Glutamatergic neuron (in vitro differentiated cells): Measurements from ENCODE around the gene FMO4. TPM values are rescaled to one million over a fixed set of nuclear protein-coding genes. Genes with fewer than 3 reads are reported as not detected.
"Not testable (repeated sequence)": the region's sequence is repeated elsewhere in the genome, so short reads cannot be mapped to it uniquely, and the experiment has no call there.

ENCODE experiments used
- DNase-seq: peaks from one replicate; pipeline ENCODE4 v3.0.0; 2022
- H3K27ac Mint-ChIP-seq: one replicate; pipeline ENCODE4 v1.8.0; 2020; ENCODE audit warnings: mild to moderate bottlenecking, mixed read lengths, inconsistent platforms; ENCODE audit not compliant: unreplicated experiment
- H3K27me3 Mint-ChIP-seq: one replicate; pipeline ENCODE4 v1.8.0; 2020; ENCODE audit warnings: mild to moderate bottlenecking, moderate library complexity, mixed read lengths, inconsistent platforms; ENCODE audit not compliant: unreplicated experiment
- H3K36me3 Mint-ChIP-seq: one replicate; pipeline ENCODE4 v1.8.0; 2020; ENCODE audit warnings: mild to moderate bottlenecking, mixed read lengths, inconsistent platforms; ENCODE audit not compliant: unreplicated experiment
- H3K4me1 Mint-ChIP-seq: one replicate; pipeline ENCODE4 v1.8.0; 2020; ENCODE audit warnings: mild to moderate bottlenecking, low read depth, mixed read lengths, inconsistent platforms; ENCODE audit not compliant: unreplicated experiment
- H3K4me3 Mint-ChIP-seq: one replicate; pipeline ENCODE4 v1.8.0; 2020; ENCODE audit warnings: mild to moderate bottlenecking, mixed read lengths, inconsistent platforms; ENCODE audit not compliant: unreplicated experiment
- H3K9me3 Mint-ChIP-seq: one replicate; pipeline ENCODE4 v1.8.0; 2020; ENCODE audit warnings: mild to moderate bottlenecking, moderate library complexity, mixed read lengths, inconsistent platforms; ENCODE audit not compliant: unreplicated experiment
- CTCF ChIP-seq: fragments of 200-600 bp; sonication (generic); IDR thresholded peaks from one replicate; pipeline ENCODE4 v1.5.0; 2021; ENCODE audit not compliant: partially characterized antibody, unreplicated experiment
- total RNA-seq: library from RNA; stranded (reverse); fragmentation: NEBNext Ultra II Directional; extraction: Animal tissue kit (Norgen Biotek cat#: 25700); gene quantifications from one replicate; pipeline ENCODE4 v1.2.1, GENCODE V29; 2021; ENCODE audit not compliant: unreplicated experiment

Gene FMO4
- total RNA-seq, 1 donor from 2014 or later = 0.56 TPM

- Mint-ChIP-seq H3K4me3 (no peak overlapping the region), H3K27me3 (peaks cover 4% of the 10 kb centered on the region), H3K4me1 (no peaks in the 10 kb centered on the region), H3K36me3 (peaks cover 7% of the 10 kb centered on the region), H3K27ac (no peak overlapping the region), H3K9me3 (no peaks in the 10 kb centered on the region)
- DNase-seq = no peak
- TF ChIP-seq CTCF = no peak
These were observed 67.9 kb downstream of the FMO4 start for GRCh38 chr1:171381866-171382210.

GRCh38 chr1:171384496-171384895, 70.5 kb downstream of the FMO4 start:
- Mint-ChIP-seq H3K27ac (no peak overlapping the region), H3K27me3 (peaks cover 4% of the 10 kb centered on the region), H3K9me3 (no peaks in the 10 kb centered on the region), H3K36me3 (peaks cover 7% of the 10 kb centered on the region), H3K4me1 (no peaks in the 10 kb centered on the region), H3K4me3 (no peak overlapping the region)
- TF ChIP-seq CTCF = no peak
- no peak for DNase-seq

GRCh38 chr1:171389171-171389570, 75.2 kb downstream of the FMO4 start:
- Mint-ChIP-seq H3K27me3 (no peaks in the 10 kb centered on the region), H3K27ac (no peak overlapping the region), H3K36me3 (no peaks in the 10 kb centered on the region), H3K4me3 (no peak overlapping the region), H3K9me3 (no peaks in the 10 kb centered on the region), H3K4me1 (no peaks in the 10 kb centered on the region)
- no peak for TF ChIP-seq CTCF
- no peak for DNase-seq

- not testable (repeated sequence) for H3K27ac Mint-ChIP-seq, H3K4me1 Mint-ChIP-seq, H3K27me3 Mint-ChIP-seq, H3K4me3 Mint-ChIP-seq, H3K36me3 Mint-ChIP-seq, DNase-seq, H3K9me3 Mint-ChIP-seq
These were observed 76.8 kb downstream of the FMO4 start for GRCh38 chr1:171390740-171391139.

Other genes with a start within 250 kb of the FMO4 start
- gene FMO3, start 223.3 kb upstream of the FMO4 start, total RNA-seq = not detected
- gene FMO2, start 128.9 kb upstream of the FMO4 start, total RNA-seq = not detected
- gene FMO1, start 65.7 kb upstream of the FMO4 start, total RNA-seq = not detected
- 201 TPM for gene PRRC2C, start 171.3 kb downstream of the FMO4 start, total RNA-seq